Measurements from ENCODE around the gene QDPR.

DNA sequence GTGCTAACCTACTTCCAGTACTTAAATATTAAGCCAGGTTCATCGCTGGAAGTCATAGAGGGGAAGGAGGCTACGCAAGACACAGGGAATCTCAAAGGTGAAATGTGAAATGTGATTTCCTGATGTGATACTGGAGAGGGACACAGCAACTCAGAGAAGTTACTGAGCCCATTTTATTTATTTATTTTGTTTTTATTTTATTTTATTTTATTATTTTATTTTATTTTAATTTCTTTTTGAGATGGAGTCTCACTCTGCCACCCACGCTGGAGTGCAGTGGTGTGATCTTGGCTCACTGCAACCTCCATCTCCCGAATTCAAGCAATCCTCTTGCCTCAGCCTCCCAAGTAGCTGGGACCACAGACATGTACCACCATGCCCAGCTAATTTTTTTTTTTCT, 22.8 kb upstream of the QDPR start:
- TF ChIP-seq CTCF (IDR thresholded peaks at IDR 0.05) (no peak), POLR2A (IDR thresholded peaks at IDR 0.05) (no peak)

Data from adrenal gland (tissue), 5 donors.